Endothelial cell (in vitro differentiated cells): ENCODE data around the gene FEM1A. TPM values are rescaled to one million over a fixed set of nuclear protein-coding genes. Genes with fewer than 3 reads are reported as not detected.
"Not testable (repeated sequence)": the region's sequence is repeated elsewhere in the genome, so short reads cannot be mapped to it uniquely, and the experiment has no call there.

Experiments used
- DNase-seq: peaks from one replicate; pipeline ENCODE4 v3.0.0; 2021; ENCODE audit warnings: low spot score
- H3K27ac Mint-ChIP-seq: one replicate; pipeline ENCODE4 v1.8.0; 2021; ENCODE audit warnings: mixed read lengths, inconsistent platforms; ENCODE audit not compliant: unreplicated experiment
- H3K27me3 Mint-ChIP-seq: one replicate; pipeline ENCODE4 v1.8.0; 2021; ENCODE audit warnings: mild to moderate bottlenecking, moderate library complexity, mixed read lengths, inconsistent platforms; ENCODE audit not compliant: unreplicated experiment
- H3K36me3 Mint-ChIP-seq: one replicate; pipeline ENCODE4 v1.8.0; 2021; ENCODE audit warnings: mild to moderate bottlenecking, low read depth, mixed read lengths, inconsistent platforms; ENCODE audit not compliant: unreplicated experiment
- H3K4me1 Mint-ChIP-seq: one replicate; pipeline ENCODE4 v1.8.0; 2021; ENCODE audit warnings: mild to moderate bottlenecking, mixed read lengths, inconsistent platforms; ENCODE audit not compliant: unreplicated experiment
- H3K4me3 Mint-ChIP-seq: one replicate; pipeline ENCODE4 v1.8.0; 2021; ENCODE audit warnings: mild to moderate bottlenecking, mixed read lengths, inconsistent platforms; ENCODE audit not compliant: unreplicated experiment
- H3K9me3 Mint-ChIP-seq: one replicate; pipeline ENCODE4 v1.8.0; 2021; ENCODE audit warnings: mixed read lengths, inconsistent platforms; ENCODE audit not compliant: unreplicated experiment
- CTCF ChIP-seq: fragments of 200-600 bp; sonication (generic); IDR thresholded peaks from one replicate; pipeline ENCODE4 v1.5.0; 2021; ENCODE audit warnings: antibody characterized with exemption; ENCODE audit not compliant: unreplicated experiment
- total RNA-seq: library from RNA; stranded (reverse); fragmentation: NEBNext Ultra II Directional; extraction: Animal tissue kit (Norgen Biotek cat#: 25700); gene quantifications from one replicate; pipeline ENCODE4 v1.2.1, GENCODE V29; 2021; ENCODE audit not compliant: unreplicated experiment

The FEM1A gene
- total RNA-seq, 1 donor from 2014 or later: 12.0 TPM

GRCh38 chr19:4793278-4793677 lies 1.7 kb downstream of the FEM1A start:
- not testable (repeated sequence) for H3K36me3 Mint-ChIP-seq, DNase-seq, H3K4me1 Mint-ChIP-seq, H3K27me3 Mint-ChIP-seq, H3K27ac Mint-ChIP-seq, H3K9me3 Mint-ChIP-seq
- H3K4me3 Mint-ChIP-seq: peak overlapping the region; percentile 83

GRCh38 chr19:4794971-4795370 lies 3.4 kb downstream of the FEM1A start:
- Mint-ChIP-seq H3K27me3 (peaks cover 3% of the 10 kb centered on the region), H3K4me3 (no peak overlapping the region), H3K9me3 (no peaks in the 10 kb centered on the region), H3K27ac (no peak overlapping the region), H3K36me3 (peaks cover 10% of the 10 kb centered on the region), H3K4me1 (peaks cover 3% of the 10 kb centered on the region)
- TF ChIP-seq CTCF: no peak
- no peak for DNase-seq

GRCh38 chr19:4795400-4795799 lies 3.9 kb downstream of the FEM1A start:
- Mint-ChIP-seq H3K4me3 (no peak overlapping the region), H3K27me3 (peaks cover 3% of the 10 kb centered on the region), H3K27ac (no peak overlapping the region), H3K4me1 (peaks cover 3% of the 10 kb centered on the region), H3K9me3 (no peaks in the 10 kb centered on the region), H3K36me3 (peaks cover 10% of the 10 kb centered on the region)
- DNase-seq: no peak
- TF ChIP-seq CTCF: no peak

GRCh38 chr19:4800591-4801081 lies 9.1 kb downstream of the FEM1A start:
- Mint-ChIP-seq H3K9me3 (no peaks in the 10 kb centered on the region), H3K4me3 (no peak overlapping the region), H3K27ac (no peak overlapping the region), H3K27me3 (peaks cover 3% of the 10 kb centered on the region), H3K36me3 (peaks cover 3% of the 10 kb centered on the region), H3K4me1 (no peaks in the 10 kb centered on the region)
- no peak for TF ChIP-seq CTCF
- DNase-seq: no peak

GRCh38 chr19:4801085-4801619 lies 9.6 kb downstream of the FEM1A start:
- peaks cover 3% of the 10 kb centered on the region for H3K36me3 Mint-ChIP-seq
- H3K4me3 Mint-ChIP-seq: no peak overlapping the region
- TF ChIP-seq CTCF: no peak
- no peaks in the 10 kb centered on the region for H3K9me3 Mint-ChIP-seq
- peaks cover 1% of the 10 kb centered on the region for H3K4me1 Mint-ChIP-seq
- no peak overlapping the region for H3K27ac Mint-ChIP-seq
- peaks cover 3% of the 10 kb centered on the region for H3K27me3 Mint-ChIP-seq
- no peak for DNase-seq
